Fibroblast of lung (primary cell): Measurements from ENCODE around the gene FHL2. TPM values are rescaled to one million over a fixed set of nuclear protein-coding genes. Genes with fewer than 3 reads are reported as not detected.

ENCODE experiments used
- DNase-seq, 2 donors: peaks; one replicate each; pipeline versions ENCODE4 v3.0.0 to v3.0.0-alpha.2; 2010; ENCODE audit warnings: low read depth in 2 of 2
- H2AFZ ChIP-seq: 2 replicates; pipeline ENCODE4 v1.5.1; 2012; ENCODE audit warnings: low read length, control low read depth, inconsistent platforms
- H3K27ac ChIP-seq: 2 replicates; pipeline ENCODE4 v1.5.1; 2011; ENCODE audit warnings: low read length, control low read depth; ENCODE audit not compliant: insufficient read depth
- H3K27me3 ChIP-seq: 2 replicates; pipeline ENCODE4 v1.5.1; 2011; ENCODE audit warnings: mild to moderate bottlenecking, low read length; ENCODE audit not compliant: control insufficient read depth, insufficient read depth
- H3K36me3 ChIP-seq: 2 replicates; pipeline ENCODE4 v1.5.1; 2011; ENCODE audit warnings: low read length; ENCODE audit not compliant: control insufficient read depth, insufficient read depth
- H3K4me1 ChIP-seq: 2 replicates; pipeline ENCODE4 v1.5.1; 2011; ENCODE audit warnings: low read length; ENCODE audit not compliant: control insufficient read depth, insufficient read depth; ENCODE audit errors: extremely low read depth
- H3K4me2 ChIP-seq: 2 replicates; pipeline ENCODE4 v1.5.1; 2011; ENCODE audit warnings: low read length, control low read depth; ENCODE audit not compliant: insufficient read depth; ENCODE audit errors: extremely low read depth
- H3K4me3 ChIP-seq, 4 experiments: fragments of 200-600 bp in 1 of 4; sonication (generic) in 1 of 4; replicated peaks in 1 of 4; 2 replicates each; pipeline ENCODE4 v1.5.1; 2011 to 2016; ENCODE audit warnings: low read length in 4 of 4, low read depth in 3 of 4, mild to moderate bottlenecking in 3 of 4, control low read depth in 2 of 4, inconsistent platforms in 1 of 4, mixed read lengths in 1 of 4; ENCODE audit not compliant: insufficient read depth in 1 of 4; ENCODE audit errors: control extremely low read depth in 1 of 4
- H3K79me2 ChIP-seq: 2 replicates; pipeline ENCODE4 v1.5.1; 2012; ENCODE audit warnings: mild to moderate bottlenecking, low read length, inconsistent platforms; ENCODE audit not compliant: control insufficient read depth, insufficient read depth
- H3K9ac ChIP-seq: 2 replicates; pipeline ENCODE4 v1.5.1; 2011; ENCODE audit warnings: mild to moderate bottlenecking, low read length, control low read depth; ENCODE audit not compliant: insufficient read depth
- H3K9me3 ChIP-seq: 2 replicates; pipeline ENCODE4 v1.5.1; 2012; ENCODE audit warnings: low read depth, low read length; ENCODE audit not compliant: control insufficient read depth, insufficient read depth
- H4K20me1 ChIP-seq: 2 replicates; pipeline ENCODE4 v1.5.1; 2011; ENCODE audit warnings: low read length; ENCODE audit not compliant: control insufficient read depth, insufficient read depth; ENCODE audit errors: extremely low read depth
- EZH2 ChIP-seq: IDR thresholded peaks from 2 replicates; pipeline ENCODE4 v1.5.1; 2012; ENCODE audit warnings: low read length, control low read depth, mild to moderate bottlenecking; ENCODE audit errors: missing control alignments
- polyA plus RNA-seq, 2 donors: library from polyadenylated mRNA; depleted of rRNA in 1 of 2; stranded (reverse) in 1 of 2; unstranded in 1 of 2; fragments of >200 nt; gene quantifications; 2 replicates each; pipeline ENCODE4 v1.2.1, GENCODE V29; 2011 to 2012; ENCODE audit warnings: missing spikeins in 1 of 2
- total RNA-seq: library from RNA; depleted of rRNA; stranded (reverse); fragments of >200 nt; gene quantifications from 2 replicates; pipeline ENCODE4 v1.2.1, GENCODE V29; 2014
- TF ChIP-seq, protein P1 (sequence below), 2 donors: IDR thresholded peaks in 1 of 2; conservative IDR thresholded peaks in 1 of 2; 1 replicate in 1 of 2; 2 replicates in 1 of 2; pipeline ENCODE4 v1.5.1; 2011 to 2012; ENCODE audit warnings: low read length in 2 of 2, control low read depth in 1 of 2, inconsistent platforms in 1 of 2, low read depth in 1 of 2, mild to moderate bottlenecking in 1 of 2

The FHL2 gene
- total and polyA plus RNA-seq, 2 donors (not counting 1 experiment from before 2014, with no cell fraction given), result 144 to 421 TPM

DNA sequence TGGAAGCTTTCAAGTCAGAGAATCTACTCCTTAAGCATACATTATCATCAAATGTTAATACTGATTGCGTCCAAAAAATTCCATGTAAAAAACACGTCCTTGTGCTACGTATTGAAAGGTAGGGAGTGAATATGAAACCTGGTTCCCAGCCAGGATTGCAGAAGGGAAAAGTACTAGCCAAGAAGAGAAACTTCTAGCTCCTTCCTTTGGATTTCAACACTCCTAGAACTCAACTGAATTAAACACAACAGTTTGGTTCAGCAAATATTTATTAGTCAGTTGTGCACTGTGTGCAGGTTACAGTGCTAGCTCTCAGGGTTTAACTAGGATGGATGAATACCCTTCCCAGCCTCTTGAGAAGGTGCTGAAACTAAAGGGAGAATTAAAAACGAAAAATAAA, 33.9 kb upstream of the FHL2 start:
- H3K4me2 ChIP-seq, result no peak overlapping the region
- no peaks in the 10 kb centered on the region for H4K20me1 ChIP-seq
- no peak overlapping the region for H3K9ac ChIP-seq
- H3K9me3 ChIP-seq, result no peaks in the 10 kb centered on the region
- no peak for TF ChIP-seq EZH2
- TF ChIP-seq, protein P1, sequence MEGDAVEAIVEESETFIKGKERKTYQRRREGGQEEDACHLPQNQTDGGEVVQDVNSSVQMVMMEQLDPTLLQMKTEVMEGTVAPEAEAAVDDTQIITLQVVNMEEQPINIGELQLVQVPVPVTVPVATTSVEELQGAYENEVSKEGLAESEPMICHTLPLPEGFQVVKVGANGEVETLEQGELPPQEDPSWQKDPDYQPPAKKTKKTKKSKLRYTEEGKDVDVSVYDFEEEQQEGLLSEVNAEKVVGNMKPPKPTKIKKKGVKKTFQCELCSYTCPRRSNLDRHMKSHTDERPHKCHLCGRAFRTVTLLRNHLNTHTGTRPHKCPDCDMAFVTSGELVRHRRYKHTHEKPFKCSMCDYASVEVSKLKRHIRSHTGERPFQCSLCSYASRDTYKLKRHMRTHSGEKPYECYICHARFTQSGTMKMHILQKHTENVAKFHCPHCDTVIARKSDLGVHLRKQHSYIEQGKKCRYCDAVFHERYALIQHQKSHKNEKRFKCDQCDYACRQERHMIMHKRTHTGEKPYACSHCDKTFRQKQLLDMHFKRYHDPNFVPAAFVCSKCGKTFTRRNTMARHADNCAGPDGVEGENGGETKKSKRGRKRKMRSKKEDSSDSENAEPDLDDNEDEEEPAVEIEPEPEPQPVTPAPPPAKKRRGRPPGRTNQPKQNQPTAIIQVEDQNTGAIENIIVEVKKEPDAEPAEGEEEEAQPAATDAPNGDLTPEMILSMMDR (conservative IDR thresholded peaks at IDR 0.05 in 1 of 2, IDR thresholded peaks at IDR 0.05 in 1 of 2; ENCODE audit: low read depth in 1 of 2, low read length in 2 of 2), result no peak
- no peaks in the 10 kb centered on the region for H3K79me2 ChIP-seq
- no peaks in the 10 kb centered on the region for H3K36me3 ChIP-seq
- no peak overlapping the region for H2AFZ ChIP-seq
- H3K27ac ChIP-seq, result no peak overlapping the region
- H3K27me3 ChIP-seq, result no peaks in the 10 kb centered on the region
- no peak overlapping the region for H3K4me3 ChIP-seq
- peak in 1 of 2 donors; percentile 56 for DNase-seq
- peaks cover 10% of the 10 kb centered on the region for H3K4me1 ChIP-seq

DNA sequence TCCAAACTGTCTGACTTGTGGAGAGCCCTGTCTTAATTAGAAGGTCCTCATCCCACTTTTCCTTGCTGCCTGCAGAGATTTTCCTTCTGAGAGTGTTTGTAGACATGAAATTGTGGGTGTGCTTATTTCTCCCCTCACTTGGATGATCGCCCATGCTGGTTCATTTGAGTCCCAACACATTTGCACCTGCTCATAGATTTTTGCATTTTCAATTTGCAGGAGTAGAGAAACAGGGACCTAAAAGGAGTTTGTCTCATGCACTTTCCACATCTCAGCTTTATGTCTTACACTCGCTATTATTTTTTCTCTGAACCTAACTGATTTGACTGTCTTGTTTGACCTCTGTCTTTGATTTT, 33.2 kb upstream of the FHL2 start:
- H3K4me3 ChIP-seq, result no peak overlapping the region
- H3K9ac ChIP-seq, result no peak overlapping the region
- no peaks in the 10 kb centered on the region for H3K36me3 ChIP-seq
- H3K4me2 ChIP-seq, result no peak overlapping the region
- H4K20me1 ChIP-seq, result no peaks in the 10 kb centered on the region
- no peak for DNase-seq
- peaks cover 5% of the 10 kb centered on the region for H3K4me1 ChIP-seq
- no peak for TF ChIP-seq EZH2
- H3K9me3 ChIP-seq, result no peaks in the 10 kb centered on the region
- H3K79me2 ChIP-seq, result no peaks in the 10 kb centered on the region
- no peaks in the 10 kb centered on the region for H3K27me3 ChIP-seq
- no peak overlapping the region for H2AFZ ChIP-seq
- H3K27ac ChIP-seq, result no peak overlapping the region

GRCh38 chr2:105431367-105432043, 32.7 kb upstream of the FHL2 start:
- Histone ChIP-seq H3K27me3 (peaks cover 4% of the 10 kb centered on the region), H3K36me3 (no peaks in the 10 kb centered on the region), H3K9me3 (no peaks in the 10 kb centered on the region), H3K4me3 (no peak overlapping the region), H2AFZ (no peak overlapping the region), H3K4me2 (no peak overlapping the region), H4K20me1 (no peaks in the 10 kb centered on the region), H3K27ac (no peak overlapping the region), H3K4me1 (peaks cover 5% of the 10 kb centered on the region), H3K79me2 (no peaks in the 10 kb centered on the region), H3K9ac (no peak overlapping the region)
- TF ChIP-seq EZH2, result no peak
- TF ChIP-seq, protein P1 (conservative IDR thresholded peaks at IDR 0.05 in 1 of 2, IDR thresholded peaks at IDR 0.05 in 1 of 2; ENCODE audit: low read depth in 1 of 2, low read length in 2 of 2), result no peak
- peak; percentile 53 to 59 for DNase-seq
